H1 (cell line): ENCODE data around the gene CXorf49.
"Not testable (repeated sequence)": the region's sequence is repeated elsewhere in the genome, so short reads cannot be mapped to it uniquely, and the experiment has no call there.

ENCODE experiments used
- BCL11A ChIP-seq, 2 experiments: IDR thresholded peaks; one replicate each; pipeline ENCODE4 v1.6.1; 2011; ENCODE audit warnings: low read depth in 2 of 2, low read length in 2 of 2, mild to moderate bottlenecking in 2 of 2
- CTCF ChIP-seq, 3 experiments: IDR thresholded peaks; 1 replicate in 2 of 3; 2 replicates in 1 of 3; pipeline versions ENCODE4 v1.5.1 to v1.6.1; 2011; ENCODE audit warnings: low read length in 3 of 3, mild to moderate bottlenecking in 3 of 3, inconsistent platforms in 2 of 3, low read depth in 1 of 3, moderate library complexity in 1 of 3; ENCODE audit not compliant: insufficient read depth in 1 of 3; ENCODE audit errors: control extremely low read depth in 1 of 3
- KDM1A ChIP-seq: fragments of 200-600, 300-600 bp; sonication (generic); IDR thresholded peaks from 2 replicates; pipeline ENCODE4 v1.7.1; 2016; ENCODE audit warnings: mild to moderate bottlenecking, low read length, borderline replicate concordance
- MAX ChIP-seq: IDR thresholded peaks from 2 replicates; pipeline ENCODE4 v1.6.1; 2012; ENCODE audit warnings: inconsistent platforms
- POLR2A ChIP-seq, 2 experiments: IDR thresholded peaks; 1 replicate in 1 of 2; 2 replicates in 1 of 2; pipeline ENCODE4 v1.6.1; 2011; ENCODE audit warnings: low read depth in 2 of 2, low read length in 2 of 2, mild to moderate bottlenecking in 2 of 2; ENCODE audit errors: control extremely low read depth in 1 of 2
- POLR2AphosphoS5 ChIP-seq: IDR thresholded peaks from 2 replicates; pipeline ENCODE4 v1.6.1; 2011; ENCODE audit warnings: low read depth, low read length
- RFX5 ChIP-seq: IDR thresholded peaks from 2 replicates; pipeline ENCODE4 v1.6.1; 2011; ENCODE audit warnings: low read depth, low read length, improper control_type of control experiment, borderline replicate concordance
- SP1 ChIP-seq: IDR thresholded peaks from 2 replicates; pipeline ENCODE4 v1.6.1; 2011; ENCODE audit warnings: low read depth, low read length
- SRF ChIP-seq: IDR thresholded peaks from 2 replicates; pipeline ENCODE4 v1.6.1; 2011; ENCODE audit warnings: mild to moderate bottlenecking, low read depth, low read length, moderate library complexity

- TF ChIP-seq MAX; CTCF (IDR thresholded peaks at IDR 0.05; ENCODE audit: control extremely low read depth in 1 of 3, insufficient read depth in 1 of 3, low read depth in 1 of 3, low read length in 3 of 3); POLR2A (IDR thresholded peaks at IDR 0.05; ENCODE audit: control extremely low read depth in 1 of 2, low read depth in 2 of 2, low read length in 2 of 2); SP1; RFX5; KDM1A; BCL11A (IDR thresholded peaks at IDR 0.05; ENCODE audit: low read depth in 2 of 2, low read length in 2 of 2); POLR2AphosphoS5; SRF: not testable (repeated sequence)
Measured at GRCh38 chrX:71764832-71765231, 46.7 kb upstream of the CXorf49 start.
